MV-4-11 (cell line): ENCODE data around the gene GNB2.
"Not testable (repeated sequence)": the region's sequence is repeated elsewhere in the genome, so short reads cannot be mapped to it uniquely, and the experiment has no call there.

Experiments used
- DNase-seq: peaks from one replicate; lab custom pipeline; 2025; lab: John Stamatoyannopoulos, UW

The GNB2 gene

GRCh38 chr7:100665168-100665726 is 8.3 kb upstream of the GNB2 start:
- DNase-seq = no peak

- DNase-seq = peak; percentile 54
Observed at GRCh38 chr7:100667331-100668068, 6.0 kb upstream of the GNB2 start.

- DNase-seq = no peak
Observed at GRCh38 chr7:100668069-100668449, 5.5 kb upstream of the GNB2 start.

GRCh38 chr7:100669106-100669505 is 4.4 kb upstream of the GNB2 start:
- DNase-seq = not testable (repeated sequence)

- DNase-seq = no peak
Observed at GRCh38 chr7:100670074-100670473, 3.5 kb upstream of the GNB2 start.

- DNase-seq = no peak
Observed at GRCh38 chr7:100671353-100672327, 1.9 kb upstream of the GNB2 start.

GRCh38 chr7:100673942-100674410 is 436 bp downstream of the GNB2 start:
- no peak for DNase-seq

DNA sequence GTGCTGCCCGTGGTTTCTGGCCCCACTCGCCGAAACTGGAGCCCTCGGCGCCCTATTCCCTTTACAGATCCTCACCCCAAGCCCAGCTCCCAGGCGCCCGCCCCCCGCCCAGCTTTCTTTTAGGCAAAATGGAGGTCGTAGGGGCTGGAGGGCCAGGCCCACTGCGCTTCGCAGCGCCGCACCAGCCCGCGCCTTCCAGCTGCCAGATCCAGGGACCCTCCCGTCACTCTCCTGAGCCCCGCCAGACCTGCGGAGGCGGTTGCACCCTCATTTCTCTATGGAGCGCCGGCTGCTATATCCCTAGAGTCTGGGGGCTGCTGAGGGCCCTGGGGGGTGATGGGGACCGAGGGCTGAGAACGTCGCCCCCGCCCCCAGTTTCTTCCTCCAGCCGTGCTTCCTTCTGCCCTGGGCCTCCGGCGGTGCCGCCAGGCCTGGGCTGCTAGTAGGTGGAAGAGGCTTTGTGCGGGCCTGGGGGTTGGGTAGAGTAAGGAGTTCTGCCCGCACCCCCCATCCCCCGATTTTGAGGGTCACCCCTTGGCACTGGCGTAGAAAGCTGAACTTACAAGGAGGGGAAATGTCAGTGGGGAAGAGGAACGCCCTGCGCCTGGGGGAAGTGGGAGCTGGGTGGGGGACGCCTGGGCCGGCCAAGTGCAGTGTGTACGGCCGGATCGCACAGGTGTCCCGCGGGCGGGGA is 1.0 kb downstream of the GNB2 start:
- no peak for DNase-seq

GRCh38 chr7:100675105-100675451 is 1.5 kb downstream of the GNB2 start:
- DNase-seq = no peak

DNA sequence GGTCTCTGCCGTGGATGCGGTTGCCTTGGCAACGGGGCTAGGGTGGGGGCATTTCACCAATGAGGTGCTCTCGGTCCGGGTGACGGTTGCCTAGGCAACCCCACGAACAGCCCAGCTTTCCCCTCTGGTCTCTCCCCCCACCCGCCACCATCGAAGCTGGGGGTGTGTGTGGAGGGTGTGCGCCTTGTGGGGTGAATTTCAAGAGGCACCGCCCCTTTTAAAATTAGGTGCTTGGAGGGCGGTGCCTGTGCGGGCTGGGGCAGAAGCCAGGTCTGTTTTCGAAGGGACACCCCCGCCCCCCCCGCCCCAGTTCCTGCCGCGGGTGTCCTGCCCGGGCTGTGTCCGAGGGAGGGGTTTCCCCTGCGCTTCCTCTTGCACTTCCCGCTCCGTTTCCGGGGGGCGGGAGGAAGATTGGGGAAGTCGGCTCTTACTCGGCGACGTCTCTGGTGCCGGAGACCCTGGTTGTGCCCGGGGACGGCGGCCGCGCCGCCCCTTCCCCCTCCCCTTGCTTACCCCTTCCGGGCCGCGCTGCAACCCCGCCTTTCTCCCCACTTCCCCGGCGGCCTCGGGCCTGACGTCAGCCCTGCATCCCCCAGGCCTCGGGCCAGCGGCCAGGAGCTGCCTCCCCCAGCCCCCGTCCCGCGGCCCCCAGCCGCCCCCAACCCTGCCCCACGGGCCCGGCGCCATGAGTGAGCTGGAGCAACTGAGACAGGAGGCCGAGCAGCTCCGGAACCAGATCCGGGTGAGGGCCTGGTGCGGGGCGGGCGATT is 2.2 kb downstream of the GNB2 start:
- DNase-seq = peak; percentile 62

- DNase-seq = no peak
Observed at GRCh38 chr7:100676501-100677306, 3.2 kb downstream of the GNB2 start.

GRCh38 chr7:100677308-100678267 is 4.0 kb downstream of the GNB2 start:
- DNase-seq = no peak

DNA sequence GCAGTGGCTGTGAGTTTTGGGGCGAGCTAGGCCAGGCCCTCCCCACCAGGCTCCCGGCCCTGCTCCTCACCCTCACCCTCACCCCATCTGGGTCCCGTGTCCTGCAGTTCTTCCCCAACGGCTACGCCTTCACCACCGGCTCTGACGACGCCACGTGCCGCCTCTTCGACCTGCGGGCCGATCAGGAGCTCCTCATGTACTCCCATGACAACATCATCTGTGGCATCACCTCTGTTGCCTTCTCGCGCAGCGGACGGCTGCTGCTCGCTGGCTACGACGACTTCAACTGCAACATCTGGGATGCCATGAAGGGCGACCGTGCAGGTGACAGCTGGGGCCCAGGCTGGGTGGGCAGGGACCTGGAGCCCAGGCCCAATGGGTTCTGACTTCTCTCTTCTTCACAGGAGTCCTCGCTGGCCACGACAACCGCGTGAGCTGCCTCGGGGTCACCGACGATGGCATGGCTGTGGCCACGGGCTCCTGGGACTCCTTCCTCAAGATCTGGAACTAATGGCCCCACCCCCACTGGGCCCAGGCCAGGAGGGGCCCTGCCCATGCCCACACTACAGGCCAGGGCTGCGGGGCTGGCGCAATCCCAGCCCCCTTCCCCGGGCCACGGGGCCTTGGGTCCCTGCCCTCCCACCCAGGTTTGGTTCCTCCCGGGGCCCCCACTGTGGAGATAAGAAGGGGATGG is 4.9 kb downstream of the GNB2 start:
- DNase-seq = peak; percentile 19

DNA sequence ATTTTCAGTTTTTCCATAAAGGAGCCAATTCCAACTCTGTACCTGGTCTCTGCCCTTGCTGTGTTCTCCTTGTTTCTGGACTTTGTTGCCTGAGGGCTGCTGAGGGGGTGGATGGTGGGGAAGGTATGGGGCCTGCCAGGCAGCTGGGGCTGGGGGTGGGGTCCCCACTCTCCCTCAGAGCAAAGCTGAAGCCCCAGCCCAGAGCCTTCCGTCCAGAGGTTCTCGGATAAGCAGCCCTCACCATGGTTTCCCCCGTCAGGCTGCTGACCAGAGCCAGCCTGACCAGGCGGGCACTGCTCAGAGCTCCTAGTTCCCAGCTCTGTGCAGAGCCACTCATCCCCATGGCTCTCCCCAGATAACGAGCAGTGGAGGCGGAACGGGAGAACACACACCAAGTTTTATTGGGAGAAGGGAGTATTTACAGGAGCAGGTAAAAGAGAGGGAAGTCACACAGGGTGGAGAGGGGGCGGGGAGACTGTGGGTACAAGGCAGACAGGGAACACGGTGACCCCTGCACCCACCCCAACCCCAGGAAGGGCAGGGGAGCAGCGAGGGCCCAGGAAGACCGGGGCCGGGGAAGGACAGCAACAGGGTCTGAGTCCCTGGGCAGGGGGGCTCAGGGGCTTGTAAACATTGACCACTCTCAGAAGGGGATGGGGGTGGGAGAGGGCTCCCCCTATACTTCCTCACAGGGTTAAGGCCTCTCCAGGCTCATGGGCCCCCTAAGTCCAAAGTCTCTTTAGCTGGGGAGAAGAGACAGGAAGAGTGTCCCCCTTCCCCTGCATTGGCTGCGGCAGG is 5.8 kb downstream of the GNB2 start:
- DNase-seq = no peak

DNA sequence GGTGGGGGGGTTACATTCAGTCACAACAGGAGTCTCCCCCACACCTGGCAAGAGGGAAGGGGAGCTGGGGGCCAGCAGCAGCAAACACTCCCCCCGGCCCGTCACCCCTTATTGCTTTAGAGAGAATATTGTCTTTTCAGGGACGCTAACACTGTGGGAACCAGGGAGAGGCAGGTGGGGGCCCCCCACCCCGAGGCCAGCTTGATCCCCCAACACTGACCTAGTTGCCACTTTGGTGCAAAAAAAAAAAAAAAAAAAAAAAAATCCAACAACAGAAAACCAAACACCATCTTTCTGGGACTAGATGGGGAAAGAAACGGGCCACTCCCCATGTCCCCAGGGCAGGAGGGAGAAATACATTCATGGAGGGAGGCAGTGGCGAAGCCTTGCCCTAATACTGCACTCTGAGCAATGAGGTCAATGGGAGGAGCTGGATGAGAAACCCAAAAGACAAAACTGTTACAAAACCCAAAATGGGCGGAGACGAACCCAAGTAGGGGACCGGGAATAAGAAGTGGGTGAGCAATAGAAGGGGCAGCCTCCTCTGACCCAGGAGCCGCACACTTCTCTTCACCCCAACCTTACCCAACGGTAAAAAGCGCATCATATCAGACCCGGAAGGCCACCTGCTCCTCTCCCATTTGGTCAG is 6.5 kb downstream of the GNB2 start:
- peak; percentile 67 for DNase-seq

- no peak for DNase-seq
Observed at GRCh38 chr7:100680576-100681271, 7.2 kb downstream of the GNB2 start.
